ENCODE data around the gene C6orf132. TPM values are rescaled to one million over a fixed set of nuclear protein-coding genes. Genes with fewer than 3 reads are reported as not detected.

C6orf132 gene
- total and polyA plus RNA-seq, 9 of the 15 experiments (the other 6 are each of a cell fraction or from before 2014, with no cell fraction given): 0.06 to 0.35 (median 0.14) TPM

- no peaks in the 10 kb centered on the region for H4K20me1 ChIP-seq (replicated peaks; ENCODE audit: control insufficient read depth, insufficient read depth, low read length)
- peaks cover 34 to 51% of the 10 kb centered on the region in 2 experiments for H3K4me1 ChIP-seq (replicated peaks in 1 of 2; ENCODE audit: control insufficient read depth in 2 of 2, insufficient read depth in 2 of 2, low read length in 2 of 2)
- WGBS (ENCODE audit: insufficient coverage, low coverage, missing lambda C conversion rate): 56% methylated on average over 5 of the region's 5 CpGs
- peak overlapping the region in 1 of 2 experiments; percentile 77; a peak in 2 of 4 replicates for H3K9ac ChIP-seq (ENCODE audit: insufficient read depth in 1 of 2, low read depth in 2 of 2, low read length in 2 of 2)
- intact Hi-C loops (cut with micrococcal nuclease): no loop called here
- no peak overlapping the region for H3K4me3 ChIP-seq
- H3K36me3 ChIP-seq (ENCODE audit: control insufficient read depth, insufficient read depth, low read length): no peaks in the 10 kb centered on the region
- no peak overlapping the region for H3K27ac ChIP-seq (ENCODE audit: extremely low read depth, low read depth, low read length)
- H2AFZ ChIP-seq (ENCODE audit: low read depth, low read length): 0 out of 2 replicates have a peak overlapping the region, but pooled peaks have one; percentile 5
- ATAC-seq (no peak), DNase-seq (ENCODE audit: extremely low read depth in 1 of 4, low spot score in 3 of 4) (no peak), FAIRE-seq (peak; percentile 6)
- no TSS peak for BruUV-seq (replicated peaks)
- CTCF ChIA-PET (ENCODE audit: low intra/inter-chr PET ratio): no interaction called here
- no peaks in the 10 kb centered on the region for H3K79me2 ChIP-seq (ENCODE audit: control insufficient read depth, insufficient read depth, low read length)
- no peak overlapping the region for H3K4me2 ChIP-seq (ENCODE audit: insufficient read depth, low read length)
- in situ Hi-C loops (cut with MboI): no loop called here
- no peaks in the 10 kb centered on the region for H3K27me3 ChIP-seq (ENCODE audit: control insufficient read depth in 2 of 2, insufficient read depth in 2 of 2, low read length in 2 of 2)
- no peaks in the 10 kb centered on the region for H3K9me1 ChIP-seq (ENCODE audit: control insufficient read depth, insufficient read depth, low read length)
- POLR2A ChIA-PET: interaction anchor here (0.9 to 2.2 kb wide), 2 partner anchors 11 to 33 kb away, joined by 3 to 18 read pairs; no protein-coding TSS in a partner anchor
- H3K9me3 ChIP-seq (replicated peaks; ENCODE audit: control insufficient read depth, insufficient read depth, low read depth, low read length): no peaks in the 10 kb centered on the region
- no peak for TF ChIP-seq SRF (CRISPR knock-in tag; IDR thresholded peaks at IDR 0.05)
- TF ChIP-seq, protein P1, sequence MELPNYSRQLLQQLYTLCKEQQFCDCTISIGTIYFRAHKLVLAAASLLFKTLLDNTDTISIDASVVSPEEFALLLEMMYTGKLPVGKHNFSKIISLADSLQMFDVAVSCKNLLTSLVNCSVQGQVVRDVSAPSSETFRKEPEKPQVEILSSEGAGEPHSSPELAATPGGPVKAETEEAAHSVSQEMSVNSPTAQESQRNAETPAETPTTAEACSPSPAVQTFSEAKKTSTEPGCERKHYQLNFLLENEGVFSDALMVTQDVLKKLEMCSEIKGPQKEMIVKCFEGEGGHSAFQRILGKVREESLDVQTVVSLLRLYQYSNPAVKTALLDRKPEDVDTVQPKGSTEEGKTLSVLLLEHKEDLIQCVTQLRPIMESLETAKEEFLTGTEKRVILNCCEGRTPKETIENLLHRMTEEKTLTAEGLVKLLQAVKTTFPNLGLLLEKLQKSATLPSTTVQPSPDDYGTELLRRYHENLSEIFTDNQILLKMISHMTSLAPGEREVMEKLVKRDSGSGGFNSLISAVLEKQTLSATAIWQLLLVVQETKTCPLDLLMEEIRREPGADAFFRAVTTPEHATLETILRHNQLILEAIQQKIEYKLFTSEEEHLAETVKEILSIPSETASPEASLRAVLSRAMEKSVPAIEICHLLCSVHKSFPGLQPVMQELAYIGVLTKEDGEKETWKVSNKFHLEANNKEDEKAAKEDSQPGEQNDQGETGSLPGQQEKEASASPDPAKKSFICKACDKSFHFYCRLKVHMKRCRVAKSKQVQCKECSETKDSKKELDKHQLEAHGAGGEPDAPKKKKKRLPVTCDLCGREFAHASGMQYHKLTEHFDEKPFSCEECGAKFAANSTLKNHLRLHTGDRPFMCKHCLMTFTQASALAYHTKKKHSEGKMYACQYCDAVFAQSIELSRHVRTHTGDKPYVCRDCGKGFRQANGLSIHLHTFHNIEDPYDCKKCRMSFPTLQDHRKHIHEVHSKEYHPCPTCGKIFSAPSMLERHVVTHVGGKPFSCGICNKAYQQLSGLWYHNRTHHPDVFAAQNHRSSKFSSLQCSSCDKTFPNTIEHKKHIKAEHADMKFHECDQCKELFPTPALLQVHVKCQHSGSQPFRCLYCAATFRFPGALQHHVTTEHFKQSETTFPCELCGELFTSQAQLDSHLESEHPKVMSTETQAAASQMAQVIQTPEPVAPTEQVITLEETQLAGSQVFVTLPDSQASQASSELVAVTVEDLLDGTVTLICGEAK (IDR thresholded peaks at IDR 0.05): no peak
- TF ChIP-seq, protein P1 (CRISPR knock-in tag; IDR thresholded peaks at IDR 0.05): no peak
- TF ChIP-seq ZNF586 (CRISPR knock-in tag; conservative IDR thresholded peaks at IDR 0.05): no peak
- TF ChIP-seq ETV6 (IDR thresholded peaks at IDR 0.05; ENCODE audit: borderline replicate concordance in 1 of 2, low read depth in 2 of 2, low read length in 1 of 2): no peak
- TF ChIP-seq ETV6 (CRISPR knock-in tag; IDR thresholded peaks at IDR 0.05; ENCODE audit: borderline replicate concordance): no peak
- TF ChIP-seq PATZ1 (CRISPR knock-in tag; IDR thresholded peaks at IDR 0.05; ENCODE audit: borderline replicate concordance): no peak
- TF ChIP-seq KLF16 (IDR thresholded peaks at IDR 0.05): no peak
- TF ChIP-seq, protein P2, sequence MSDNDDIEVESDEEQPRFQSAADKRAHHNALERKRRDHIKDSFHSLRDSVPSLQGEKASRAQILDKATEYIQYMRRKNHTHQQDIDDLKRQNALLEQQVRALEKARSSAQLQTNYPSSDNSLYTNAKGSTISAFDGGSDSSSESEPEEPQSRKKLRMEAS (CRISPR knock-in tag; IDR thresholded peaks at IDR 0.05): peak; percentile 18; the same call in 1 of the 2 replicates
- TF ChIP-seq ARHGAP35 (IDR thresholded peaks at IDR 0.05; ENCODE audit: partially characterized antibody): no peak
These were observed 2.4 kb downstream of the C6orf132 start for GRCh38 chr6:42140032-42140431.

Data from K562 (cell line).